ENCODE results near the gene STAMBP. TPM values are rescaled to one million over a fixed set of nuclear protein-coding genes. Genes with fewer than 3 reads are reported as not detected.
A peak's percentile ranks its signal among the peaks of the same experiment; 100 is the strongest.

The STAMBP gene
- total and polyA plus RNA-seq, 8 donors = 22.6 to 84.9 (median 33.1) TPM

DNA sequence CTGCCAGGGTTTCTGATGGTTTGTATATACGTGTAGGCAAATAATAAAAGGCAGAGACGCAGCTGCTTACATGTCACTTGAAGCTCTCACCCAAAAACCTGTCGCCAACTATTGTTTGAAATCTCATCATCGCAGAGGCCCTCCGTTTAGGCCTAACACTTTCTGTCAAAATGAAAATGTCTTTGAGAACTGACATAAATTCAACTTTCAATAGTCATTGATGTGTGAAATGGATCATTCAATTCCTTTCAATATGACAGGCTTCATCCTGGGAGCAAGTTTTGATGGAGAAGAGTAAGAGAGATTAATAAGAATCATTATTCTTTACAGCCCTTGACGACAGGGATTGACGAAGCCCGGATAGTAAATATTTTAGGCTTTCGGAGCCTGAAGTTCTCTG lies 66.7 kb downstream of the STAMBP start:
- no peaks in the 10 kb centered on the region for H3K27me3 ChIP-seq
- H3K4me3 ChIP-seq = peak overlapping the region; percentile 30 to 50 (median 44)
- TF ChIP-seq EP300 (IDR thresholded peaks at IDR 0.05) (no peak), POLR2A (IDR thresholded peaks at IDR 0.05) (no peak), POLR2AphosphoS5 (IDR thresholded peaks at IDR 0.05) (no peak)
- TF ChIP-seq, protein P1, sequence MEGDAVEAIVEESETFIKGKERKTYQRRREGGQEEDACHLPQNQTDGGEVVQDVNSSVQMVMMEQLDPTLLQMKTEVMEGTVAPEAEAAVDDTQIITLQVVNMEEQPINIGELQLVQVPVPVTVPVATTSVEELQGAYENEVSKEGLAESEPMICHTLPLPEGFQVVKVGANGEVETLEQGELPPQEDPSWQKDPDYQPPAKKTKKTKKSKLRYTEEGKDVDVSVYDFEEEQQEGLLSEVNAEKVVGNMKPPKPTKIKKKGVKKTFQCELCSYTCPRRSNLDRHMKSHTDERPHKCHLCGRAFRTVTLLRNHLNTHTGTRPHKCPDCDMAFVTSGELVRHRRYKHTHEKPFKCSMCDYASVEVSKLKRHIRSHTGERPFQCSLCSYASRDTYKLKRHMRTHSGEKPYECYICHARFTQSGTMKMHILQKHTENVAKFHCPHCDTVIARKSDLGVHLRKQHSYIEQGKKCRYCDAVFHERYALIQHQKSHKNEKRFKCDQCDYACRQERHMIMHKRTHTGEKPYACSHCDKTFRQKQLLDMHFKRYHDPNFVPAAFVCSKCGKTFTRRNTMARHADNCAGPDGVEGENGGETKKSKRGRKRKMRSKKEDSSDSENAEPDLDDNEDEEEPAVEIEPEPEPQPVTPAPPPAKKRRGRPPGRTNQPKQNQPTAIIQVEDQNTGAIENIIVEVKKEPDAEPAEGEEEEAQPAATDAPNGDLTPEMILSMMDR (IDR thresholded peaks at IDR 0.05) = no peak
- peaks cover 0 to 8% (median 0%) of the 10 kb centered on the region in 4 donors for H3K36me3 ChIP-seq
- H3K4me1 ChIP-seq = peaks cover 0 to 23% (median 9%) of the 10 kb centered on the region in 4 donors
- intact Hi-C loops (cut with DNase I; ENCODE audit: low total_unique reads) = no loop called here
- no peaks in the 10 kb centered on the region for H3K9me3 ChIP-seq
- DNase-seq = no peak
- 59 to 80% (median 75%) methylated on average over 9 of the region's 9 CpGs for WGBS, 5 donors
- peak overlapping the region in 4 of 5 donors; percentile 79 to 92 (median 82) for H3K27ac ChIP-seq

GRCh38 chr2:73896362-73897239 lies 67.8 kb downstream of the STAMBP start:
- peaks cover 0 to 21% (median 7%) of the 10 kb centered on the region in 4 donors for H3K4me1 ChIP-seq
- H3K27ac ChIP-seq = peak overlapping the region; percentile 28 to 92 (median 82)
- H3K4me3 ChIP-seq = peak overlapping the region; percentile 30 to 50 (median 44)
- no peak for DNase-seq
- no peaks in the 10 kb centered on the region for H3K27me3 ChIP-seq
- peaks cover 0 to 8% (median 0%) of the 10 kb centered on the region in 4 donors for H3K36me3 ChIP-seq
- H3K9me3 ChIP-seq = no peaks in the 10 kb centered on the region
- TF ChIP-seq EP300 (IDR thresholded peaks at IDR 0.05) = no peak
- TF ChIP-seq POLR2A (IDR thresholded peaks at IDR 0.05) = no peak
- no peak for TF ChIP-seq POLR2AphosphoS5 (IDR thresholded peaks at IDR 0.05)
- TF ChIP-seq, protein P1 (IDR thresholded peaks at IDR 0.05) = no peak
- intact Hi-C loops (cut with DNase I; ENCODE audit: low total_unique reads) = no loop called here
- WGBS, 5 donors = 54 to 69% (median 63%) methylated on average over 14 to 15 of the region's 15 CpGs

DNA sequence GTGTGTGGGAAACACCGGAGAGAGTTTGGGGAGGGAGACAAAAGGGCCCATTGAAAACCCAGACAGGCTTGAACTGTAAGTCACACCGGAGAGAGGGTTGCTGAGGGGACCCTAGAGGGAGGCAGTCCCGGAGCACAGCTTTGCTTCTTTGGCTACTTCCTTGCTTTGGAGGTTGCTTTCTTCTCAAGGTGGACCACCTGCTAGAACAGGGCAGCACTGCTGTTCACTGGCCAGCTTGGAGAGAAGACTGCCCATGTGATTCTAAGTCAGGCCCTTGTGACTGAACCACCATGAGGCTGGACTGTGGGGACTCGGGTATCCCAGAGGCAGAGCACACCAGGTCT lies 68.5 kb downstream of the STAMBP start:
- Histone ChIP-seq H3K9me3 (no peaks in the 10 kb centered on the region), H3K27me3 (no peaks in the 10 kb centered on the region), H3K27ac (peak overlapping the region in 4 of 5 donors; percentile 79 to 92 (median 82)), H3K4me1 (peaks cover 0 to 17% (median 7%) of the 10 kb centered on the region in 4 donors), H3K36me3 (peaks cover 0 to 11% (median under 1%) of the 10 kb centered on the region in 4 donors), H3K4me3 (peak overlapping the region; percentile 30 to 50 (median 44))
- TF ChIP-seq, protein P1 (IDR thresholded peaks at IDR 0.05) = no peak
- no peak for TF ChIP-seq EP300 (IDR thresholded peaks at IDR 0.05)
- no peak for TF ChIP-seq POLR2AphosphoS5 (IDR thresholded peaks at IDR 0.05)
- TF ChIP-seq POLR2A (IDR thresholded peaks at IDR 0.05) = no peak
- DNase-seq = no peak
- intact Hi-C loops (cut with DNase I; ENCODE audit: low total_unique reads) = no loop called here
- 55 to 77% (median 74%) methylated on average over 4 of the region's 4 CpGs for WGBS, 5 donors

DNA sequence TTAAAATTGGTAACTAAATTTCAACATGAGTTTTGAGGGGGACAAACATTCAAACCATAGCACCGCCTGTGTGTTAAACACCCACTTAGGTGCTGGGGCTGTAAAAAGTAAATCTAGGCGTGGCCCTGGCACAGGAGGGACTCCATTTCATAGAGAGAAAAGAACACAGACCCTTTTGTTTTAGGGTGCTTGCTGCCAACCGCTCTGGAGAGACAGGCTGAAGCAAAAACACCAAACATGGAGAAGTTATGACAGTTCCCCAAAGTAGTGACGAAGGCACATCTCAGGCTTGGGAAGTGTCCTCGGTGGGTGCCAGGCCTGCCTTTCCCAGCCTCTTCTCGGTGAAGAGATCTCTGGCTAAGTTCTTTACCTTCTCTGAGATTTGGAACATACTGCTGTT lies 69.2 kb downstream of the STAMBP start:
- H3K4me1 ChIP-seq = peaks cover 0 to 17% (median 7%) of the 10 kb centered on the region in 4 donors
- TF ChIP-seq, protein P1 (IDR thresholded peaks at IDR 0.05) = no peak
- TF ChIP-seq POLR2AphosphoS5 (IDR thresholded peaks at IDR 0.05) = peak in 2 of 3 donors; percentile 15 to 25
- H3K27ac ChIP-seq = peak overlapping the region in 4 of 5 donors; percentile 79 to 92 (median 82)
- intact Hi-C loops (cut with DNase I; ENCODE audit: low total_unique reads) = no loop called here
- H3K36me3 ChIP-seq = peaks cover 0 to 18% (median 5%) of the 10 kb centered on the region in 4 donors
- H3K9me3 ChIP-seq = no peaks in the 10 kb centered on the region
- no peaks in the 10 kb centered on the region for H3K27me3 ChIP-seq
- DNase-seq = no peak
- H3K4me3 ChIP-seq = peak overlapping the region in 3 of 4 donors; percentile 44 to 50 (median 45)
- WGBS, 5 donors = 38 to 51% (median 46%) methylated on average over 6 of the region's 6 CpGs
